H1 (cell line): ENCODE results near the gene ARHGAP5. TPM values are rescaled to one million over a fixed set of nuclear protein-coding genes. Genes with fewer than 3 reads are reported as not detected.

ENCODE experiments used
- CTCF ChIA-PET: fragments of 300-600 bp; sonication (Branson Sonifier 250); formaldehyde crosslinking; loops from one replicate; lab custom pipeline; 2021; ENCODE audit not compliant: partially characterized antibody; lab: Charles Lee
- POLR2A ChIA-PET: fragments of 300-600 bp; sonication (Branson Sonifier 250); formaldehyde crosslinking; loops from one replicate; lab custom pipeline; 2021; ENCODE audit warnings: inconsistent platforms; ENCODE audit not compliant: partially characterized antibody; lab: Charles Lee
- DNase-seq, 2 experiments: peaks; one replicate each; pipeline versions ENCODE4 v3.0.0 to v3.0.0-alpha.2; 2010 to 2022; ENCODE audit warnings: low spot score in 2 of 2, low read depth in 1 of 2, mixed read lengths in 1 of 2
- FAIRE-seq: peaks from 2 replicates; lab custom pipeline; 2011; peaks lifted over from hg19 to GRCh38; lab: Jason Lieb, UNC
- H2AFZ ChIP-seq: 2 replicates; pipeline ENCODE4 v1.8.1; 2012; ENCODE audit warnings: low read length, inconsistent platforms
- H2AK5ac ChIP-seq: 2 replicates; pipeline ENCODE4 v1.6.1; 2013; ENCODE audit warnings: low read depth, low read length
- H2BK120ac ChIP-seq: replicated peaks from 2 replicates; pipeline ENCODE3; 2013; ENCODE audit warnings: low read depth, low read length, inconsistent platforms
- H2BK12ac ChIP-seq: 2 replicates; pipeline ENCODE4 v1.6.1; 2013; ENCODE audit warnings: low read depth, low read length
- H2BK15ac ChIP-seq: 2 replicates; pipeline ENCODE4 v1.6.1; 2013; ENCODE audit warnings: low read length
- H2BK20ac ChIP-seq: 2 replicates; pipeline ENCODE4 v1.6.1; 2013; ENCODE audit warnings: low read length
- H2BK5ac ChIP-seq: 2 replicates; pipeline ENCODE4 v1.6.1; 2013; ENCODE audit warnings: low read depth, low read length
- H3K14ac ChIP-seq: 2 replicates; pipeline ENCODE4 v1.6.1; 2013; ENCODE audit warnings: inconsistent platforms; ENCODE audit not compliant: insufficient read length
- H3K18ac ChIP-seq: 2 replicates; pipeline ENCODE4 v1.6.1; 2013; ENCODE audit warnings: low read length; ENCODE audit errors: extremely low read depth
- H3K23ac ChIP-seq: 2 replicates; pipeline ENCODE4 v1.6.1; 2013; ENCODE audit warnings: inconsistent platforms; ENCODE audit not compliant: insufficient read length
- H3K23me2 ChIP-seq: 2 replicates; pipeline ENCODE4 v1.6.1; 2013; ENCODE audit warnings: low read depth, low read length
- H3K27ac ChIP-seq: 2 replicates; pipeline ENCODE4 v1.6.1; 2011; ENCODE audit warnings: low read depth, low read length, inconsistent platforms
- H3K27me3 ChIP-seq, 4 experiments: replicated peaks in 1 of 4; 1 replicate in 1 of 4; 2 replicates in 3 of 4; pipeline versions ENCODE4 v1.6.1 to v1.8.1; 2011 to 2013; ENCODE audit warnings: low read length in 3 of 4, mild to moderate bottlenecking in 3 of 4, inconsistent platforms in 2 of 4, mixed read lengths in 2 of 4, moderate library complexity in 1 of 4; ENCODE audit not compliant: control insufficient read depth in 3 of 4, insufficient read depth in 3 of 4; ENCODE audit errors: extremely low read depth in 1 of 4
- H3K36me3 ChIP-seq, 4 experiments: 2 replicates each; pipeline versions ENCODE4 v1.6.1 to v1.8.1; 2011 to 2013; ENCODE audit warnings: mild to moderate bottlenecking in 4 of 4, low read length in 3 of 4, moderate library complexity in 2 of 4, control low read depth in 1 of 4, inconsistent platforms in 1 of 4; ENCODE audit not compliant: insufficient read depth in 4 of 4, control insufficient read depth in 2 of 4
- H3K4ac ChIP-seq: replicated peaks from 2 replicates; pipeline ENCODE3; 2013; ENCODE audit warnings: low read length, low read depth, mixed read lengths, inconsistent platforms; ENCODE audit not compliant: insufficient read length
- H3K4me1 ChIP-seq, 4 experiments: replicated peaks in 1 of 4; 1 replicate in 1 of 4; 2 replicates in 3 of 4; pipeline versions ENCODE4 v1.6.1 to v1.8.1; 2011 to 2013; ENCODE audit warnings: low read length in 3 of 4, inconsistent platforms in 2 of 4, mixed read lengths in 1 of 4; ENCODE audit not compliant: insufficient read depth in 4 of 4, control insufficient read depth in 3 of 4
- H3K4me2 ChIP-seq, 2 experiments: 2 replicates each; pipeline versions ENCODE4 v1.6.1 to v1.8.1; 2011 to 2013; ENCODE audit warnings: low read depth in 2 of 2, low read length in 2 of 2, control low read depth in 1 of 2, inconsistent platforms in 1 of 2, mild to moderate bottlenecking in 1 of 2; ENCODE audit not compliant: insufficient read depth in 1 of 2
- H3K4me3 ChIP-seq, 4 experiments: fragments of 200-600, 300-600 bp in 1 of 4; sonication (generic), shearing (Covaris generic), sonication (Bioruptor Twin) in 1 of 4; 2 replicates each; pipeline versions ENCODE4 v1.5.1 to v1.8.1; 2011 to 2016; ENCODE audit warnings: low read length in 4 of 4, low read depth in 3 of 4, control low read depth in 2 of 4, inconsistent platforms in 2 of 4, mild to moderate bottlenecking in 2 of 4, mixed read lengths in 1 of 4, moderate library complexity in 1 of 4; ENCODE audit not compliant: insufficient read depth in 2 of 4; ENCODE audit errors: extremely low read depth in 1 of 4
- H3K56ac ChIP-seq: replicated peaks from 2 replicates; pipeline ENCODE3; 2013; ENCODE audit warnings: low read depth, mild to moderate bottlenecking, mixed read lengths, low read length, inconsistent platforms; ENCODE audit not compliant: insufficient read length
- H3K79me1 ChIP-seq: 2 replicates; pipeline ENCODE4 v1.6.1; 2013; ENCODE audit warnings: low read depth, low read length, control low read depth
- H3K79me2 ChIP-seq, 2 experiments: 2 replicates each; pipeline versions ENCODE4 v1.6.1 to v1.8.1; 2012 to 2013; ENCODE audit warnings: low read length in 2 of 2, mild to moderate bottlenecking in 2 of 2, inconsistent platforms in 1 of 2; ENCODE audit not compliant: insufficient read depth in 2 of 2, control insufficient read depth in 1 of 2
- H3K9ac ChIP-seq, 4 experiments: replicated peaks in 1 of 4; 1 replicate in 1 of 4; 2 replicates in 3 of 4; pipeline versions ENCODE4 v1.6.1 to v1.8.1; 2011 to 2013; ENCODE audit warnings: low read depth in 3 of 4, low read length in 3 of 4, control low read depth in 2 of 4, mild to moderate bottlenecking in 2 of 4, moderate library complexity in 2 of 4, inconsistent platforms in 1 of 4; ENCODE audit errors: extremely low read depth in 1 of 4
- H3K9me3 ChIP-seq, 2 experiments: 2 replicates each; pipeline versions ENCODE4 v1.6.1 to v1.8.1; 2012 to 2013; ENCODE audit warnings: mild to moderate bottlenecking in 2 of 2, moderate library complexity in 2 of 2, control low read depth in 1 of 2, inconsistent platforms in 1 of 2, low read depth in 1 of 2, low read length in 1 of 2, mixed read lengths in 1 of 2; ENCODE audit not compliant: insufficient read depth in 2 of 2
- H4K20me1 ChIP-seq, 2 experiments: replicated peaks in 1 of 2; 2 replicates each; pipeline versions ENCODE3 to v1.8.1; 2011 to 2013; ENCODE audit warnings: inconsistent platforms in 2 of 2, low read length in 2 of 2, mild to moderate bottlenecking in 1 of 2; ENCODE audit not compliant: insufficient read depth in 2 of 2, control insufficient read depth in 1 of 2
- H4K5ac ChIP-seq: 2 replicates; pipeline ENCODE4 v1.6.1; 2013; ENCODE audit warnings: low read length, low read depth, mixed read lengths, inconsistent platforms; ENCODE audit not compliant: insufficient read length
- H4K8ac ChIP-seq: 2 replicates; pipeline ENCODE4 v1.8.0; 2013; ENCODE audit warnings: mild to moderate bottlenecking, moderate library complexity, low read length, inconsistent platforms; ENCODE audit not compliant: insufficient read depth; ENCODE audit errors: extremely low read depth
- H4K91ac ChIP-seq: replicated peaks from 2 replicates; pipeline ENCODE3; 2013; ENCODE audit warnings: low read length, mixed read lengths, inconsistent platforms; ENCODE audit not compliant: insufficient read length
- CBX5 ChIP-seq: fragments of 300-800, 300-1000 bp; sonication (generic); IDR thresholded peaks from 2 replicates; pipeline ENCODE4 v1.7.1; 2016; ENCODE audit warnings: antibody characterized with exemption, low read length, low read depth
- CTBP2 ChIP-seq: IDR thresholded peaks from 2 replicates; pipeline ENCODE4 v1.7.0; 2011; ENCODE audit warnings: borderline replicate concordance, mild to moderate bottlenecking, moderate library complexity, mixed read lengths, low read length; ENCODE audit not compliant: insufficient read depth, insufficient read length
- E2F6 ChIP-seq: IDR thresholded peaks from 2 replicates; pipeline ENCODE4 v1.6.1; 2012; ENCODE audit warnings: inconsistent platforms
- MAX ChIP-seq: IDR thresholded peaks from 2 replicates; pipeline ENCODE4 v1.6.1; 2012; ENCODE audit warnings: inconsistent platforms
- RNF2 ChIP-seq: fragments of 200-900, 300-1000 bp; sonication (generic); IDR thresholded peaks from 2 replicates; pipeline ENCODE4 v1.7.1; 2016; ENCODE audit warnings: borderline replicate concordance, low read depth, mild to moderate bottlenecking, antibody characterized with exemption, low read length; ENCODE audit not compliant: poor library complexity, severe bottlenecking; ENCODE audit errors: missing control alignments
- SIRT6 ChIP-seq: IDR thresholded peaks from one replicate; pipeline ENCODE4 v1.7.1; 2012; ENCODE audit warnings: low read length, inconsistent platforms
- SP2 ChIP-seq: IDR thresholded peaks from 2 replicates; pipeline ENCODE4 v1.6.1; 2012; ENCODE audit warnings: mild to moderate bottlenecking, low read length, inconsistent platforms
- ZNF274 ChIP-seq: IDR thresholded peaks from 2 replicates; pipeline ENCODE4 v1.7.0; 2012; ENCODE audit warnings: low read length, borderline replicate concordance; ENCODE audit errors: extremely low read depth
- polyA plus RNA-seq, 7 experiments: library from polyadenylated mRNA; depleted of rRNA in 3 of 7; stranded (reverse) in 5 of 7; unstranded in 2 of 7; fragments of >200 nt in 5 of 7; fragments of 200-250 nt in 2 of 7; gene quantifications; 1 replicate in 5 of 7; 2 replicates in 1 of 7; 4 replicates in 1 of 7; pipeline versions ENCODE4 v1.2.1 to v1.2.3, GENCODE V29; 2011 to 2013; ENCODE audit warnings: missing spikeins in 2 of 7, mixed read lengths in 2 of 7
- total RNA-seq: library from RNA; stranded (reverse); fragmentation: NEBNext Ultra II Directional; extraction: Animal tissue kit (Norgen Biotek cat#: 25700); gene quantifications from 2 replicates; pipeline ENCODE4 v1.2.1, GENCODE V29; 2021

ARHGAP5 gene
- total and polyA plus RNA-seq, 2 of the 8 experiments (the other 6 are each of a cell fraction or from before 2014, with no cell fraction given) = 7.8 to 77.3 TPM

GRCh38 chr14:32083315-32083624 lies 6.2 kb downstream of the ARHGAP5 start:
- DNase-seq (no peak), FAIRE-seq (no peak)
- H2BK20ac ChIP-seq = no peak overlapping the region
- H2BK15ac ChIP-seq = no peak overlapping the region
- no peaks in the 10 kb centered on the region for H3K36me3 ChIP-seq
- H3K9ac ChIP-seq = no peak overlapping the region
- POLR2A ChIA-PET = no interaction called here
- H2AFZ ChIP-seq = no peak overlapping the region
- no peak overlapping the region for H4K8ac ChIP-seq
- no peak overlapping the region for H2BK5ac ChIP-seq
- H3K4me2 ChIP-seq = no peak overlapping the region
- no peak overlapping the region for H2BK120ac ChIP-seq
- H3K4ac ChIP-seq = no peak overlapping the region
- peaks cover 0 to 100% of the 10 kb centered on the region in 2 experiments; a peak in 3 of 4 replicates for H3K79me2 ChIP-seq
- no peak overlapping the region for H3K27ac ChIP-seq
- H4K5ac ChIP-seq = no peak overlapping the region
- no peak overlapping the region for H3K14ac ChIP-seq
- no peak overlapping the region for H3K18ac ChIP-seq
- no peak overlapping the region for H3K4me3 ChIP-seq
- no peak overlapping the region for H4K91ac ChIP-seq
- peaks cover 0 to 8% (median 0%) of the 10 kb centered on the region in 4 experiments; a peak in 1 of 7 replicates for H3K4me1 ChIP-seq
- H3K9me3 ChIP-seq = no peaks in the 10 kb centered on the region
- no peak overlapping the region for H2AK5ac ChIP-seq
- no peaks in the 10 kb centered on the region; the same call in 1 of the 2 replicates for H3K23me2 ChIP-seq
- H3K23ac ChIP-seq = no peak overlapping the region
- H2BK12ac ChIP-seq = no peak overlapping the region
- peaks cover 3 to 12% of the 10 kb centered on the region in 2 experiments for H4K20me1 ChIP-seq
- TF ChIP-seq SIRT6 (no peak), MAX (no peak), SP2 (no peak), RNF2 (no peak), E2F6 (no peak), CBX5 (no peak), CTBP2 (no peak), ZNF274 (no peak)
- TF ChIP-seq, all 59 proteins: peak for 0
- Histone ChIP-seq H3K79me1 (no peaks in the 10 kb centered on the region; the same call in 1 of the 2 replicates), H3K27me3 (no peaks in the 10 kb centered on the region), H3K56ac (no peak overlapping the region)
- CTCF ChIA-PET = no interaction called here
